Adrenal gland (tissue), 5 donors: ENCODE data around the gene RPRML.

Source experiments
- POLR2A ChIP-seq, 2 donors: fragments of 450-650 bp; IDR thresholded peaks; one replicate each; pipeline ENCODE4 v1.6.1; 2017; ENCODE audit warnings: antibody characterized with exemption in 2 of 2, mild to moderate bottlenecking in 2 of 2, moderate library complexity in 1 of 2
- TF ChIP-seq, protein P1 (sequence below), 6 experiments: fragments of 450-650 bp in 4 of 6; fragments of 200-600 bp in 2 of 6; sonication (generic) in 1 of 6; IDR thresholded peaks; 1 replicate in 5 of 6; 2 replicates in 1 of 6; pipeline versions ENCODE4 v1.5.1 to v1.8.0; 2016 to 2021; ENCODE audit warnings: antibody characterized with exemption in 6 of 6, mild to moderate bottlenecking in 2 of 6, moderate library complexity in 1 of 6
- donor health status: DM: no; HTN: no; CAD: no.

DNA sequence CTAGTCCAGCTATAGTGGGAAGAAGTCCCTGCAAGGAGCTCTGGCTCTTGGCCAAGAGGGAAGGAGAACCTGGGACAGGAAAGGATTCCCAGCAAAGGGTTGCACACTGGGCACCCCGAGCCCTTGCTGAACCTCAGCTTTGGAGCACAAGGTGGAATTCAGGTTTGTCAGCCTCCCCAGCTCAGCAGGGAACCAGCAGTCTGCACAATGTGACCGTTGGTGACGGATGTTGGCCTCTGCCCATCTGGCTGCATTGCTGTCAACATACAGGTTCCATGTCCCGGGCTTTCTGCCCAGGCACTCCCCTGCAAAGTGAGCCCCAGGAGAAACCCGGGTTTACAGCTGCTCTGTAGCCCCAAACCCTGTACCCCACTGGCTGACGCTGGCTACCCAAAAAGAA lies 6.7 kb downstream of the RPRML start:
- no peak for TF ChIP-seq POLR2A (IDR thresholded peaks at IDR 0.05)
- TF ChIP-seq, protein P1, sequence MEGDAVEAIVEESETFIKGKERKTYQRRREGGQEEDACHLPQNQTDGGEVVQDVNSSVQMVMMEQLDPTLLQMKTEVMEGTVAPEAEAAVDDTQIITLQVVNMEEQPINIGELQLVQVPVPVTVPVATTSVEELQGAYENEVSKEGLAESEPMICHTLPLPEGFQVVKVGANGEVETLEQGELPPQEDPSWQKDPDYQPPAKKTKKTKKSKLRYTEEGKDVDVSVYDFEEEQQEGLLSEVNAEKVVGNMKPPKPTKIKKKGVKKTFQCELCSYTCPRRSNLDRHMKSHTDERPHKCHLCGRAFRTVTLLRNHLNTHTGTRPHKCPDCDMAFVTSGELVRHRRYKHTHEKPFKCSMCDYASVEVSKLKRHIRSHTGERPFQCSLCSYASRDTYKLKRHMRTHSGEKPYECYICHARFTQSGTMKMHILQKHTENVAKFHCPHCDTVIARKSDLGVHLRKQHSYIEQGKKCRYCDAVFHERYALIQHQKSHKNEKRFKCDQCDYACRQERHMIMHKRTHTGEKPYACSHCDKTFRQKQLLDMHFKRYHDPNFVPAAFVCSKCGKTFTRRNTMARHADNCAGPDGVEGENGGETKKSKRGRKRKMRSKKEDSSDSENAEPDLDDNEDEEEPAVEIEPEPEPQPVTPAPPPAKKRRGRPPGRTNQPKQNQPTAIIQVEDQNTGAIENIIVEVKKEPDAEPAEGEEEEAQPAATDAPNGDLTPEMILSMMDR (IDR thresholded peaks at IDR 0.05): no peak
